Kidney epithelial cell (primary cell): Measurements from ENCODE around the gene CALD1. TPM values are rescaled to one million over a fixed set of nuclear protein-coding genes. Genes with fewer than 3 reads are reported as not detected.

Experiments used
- DNase-seq: peaks from one replicate; pipeline ENCODE4 v3.0.0-alpha.2; 2010; ENCODE audit warnings: low read depth
- H3K27me3 ChIP-seq: 2 replicates; pipeline ENCODE4 v1.6.0; 2011; ENCODE audit warnings: low read length; ENCODE audit not compliant: control insufficient read depth, insufficient read depth
- H3K36me3 ChIP-seq: 2 replicates; pipeline ENCODE4 v1.5.1; 2011; ENCODE audit warnings: low read length; ENCODE audit not compliant: control insufficient read depth, insufficient read depth
- H3K4me3 ChIP-seq: 2 replicates; pipeline ENCODE4 v1.5.1; 2011; ENCODE audit warnings: low read depth, mild to moderate bottlenecking, control low read depth, low read length
- total RNA-seq: library from RNA; depleted of rRNA; stranded (reverse); fragments of >200 nt; gene quantifications from 2 replicates; pipeline ENCODE4 v1.2.3, GENCODE V29; 2015
- TF ChIP-seq, protein P1 (sequence below): IDR thresholded peaks from 2 replicates; pipeline ENCODE4 v1.5.1; 2011; ENCODE audit warnings: mild to moderate bottlenecking, moderate library complexity, low read length, control low read depth, inconsistent platforms; ENCODE audit not compliant: insufficient read depth, poor library complexity, severe bottlenecking

Gene CALD1
- total RNA-seq, 1 donor from 2014 or later = 255 TPM

DNA sequence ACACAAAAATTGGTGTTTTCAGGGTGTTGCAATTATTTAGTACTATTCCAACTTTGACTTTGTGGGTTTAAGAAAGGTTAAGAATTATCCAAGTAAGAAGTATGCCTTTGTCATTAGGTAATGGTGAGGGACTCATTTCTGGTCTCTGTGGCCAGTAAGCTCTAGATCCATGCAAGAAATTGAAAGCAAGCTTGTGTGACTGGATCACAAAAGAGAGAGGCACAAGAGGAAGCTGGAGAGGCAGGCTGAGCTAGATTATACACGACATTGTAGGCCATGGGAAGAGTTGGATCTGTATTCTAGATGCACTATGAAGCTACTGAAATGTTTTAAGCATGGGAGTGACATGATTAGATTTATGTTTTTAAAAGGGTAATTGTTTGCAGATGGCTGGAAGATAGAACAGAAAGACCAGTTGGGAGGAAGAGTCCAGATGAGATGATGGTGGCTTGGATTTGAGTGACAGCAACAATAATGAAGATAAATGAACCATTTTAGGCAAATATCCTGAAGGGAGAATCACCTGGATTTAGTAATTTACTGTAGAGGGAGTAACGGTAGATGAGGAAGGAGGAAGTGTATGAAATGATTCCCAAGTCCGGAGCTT lies 50.0 kb downstream of the CALD1 start:
- H3K27me3 ChIP-seq = no peaks in the 10 kb centered on the region
- TF ChIP-seq, protein P1, sequence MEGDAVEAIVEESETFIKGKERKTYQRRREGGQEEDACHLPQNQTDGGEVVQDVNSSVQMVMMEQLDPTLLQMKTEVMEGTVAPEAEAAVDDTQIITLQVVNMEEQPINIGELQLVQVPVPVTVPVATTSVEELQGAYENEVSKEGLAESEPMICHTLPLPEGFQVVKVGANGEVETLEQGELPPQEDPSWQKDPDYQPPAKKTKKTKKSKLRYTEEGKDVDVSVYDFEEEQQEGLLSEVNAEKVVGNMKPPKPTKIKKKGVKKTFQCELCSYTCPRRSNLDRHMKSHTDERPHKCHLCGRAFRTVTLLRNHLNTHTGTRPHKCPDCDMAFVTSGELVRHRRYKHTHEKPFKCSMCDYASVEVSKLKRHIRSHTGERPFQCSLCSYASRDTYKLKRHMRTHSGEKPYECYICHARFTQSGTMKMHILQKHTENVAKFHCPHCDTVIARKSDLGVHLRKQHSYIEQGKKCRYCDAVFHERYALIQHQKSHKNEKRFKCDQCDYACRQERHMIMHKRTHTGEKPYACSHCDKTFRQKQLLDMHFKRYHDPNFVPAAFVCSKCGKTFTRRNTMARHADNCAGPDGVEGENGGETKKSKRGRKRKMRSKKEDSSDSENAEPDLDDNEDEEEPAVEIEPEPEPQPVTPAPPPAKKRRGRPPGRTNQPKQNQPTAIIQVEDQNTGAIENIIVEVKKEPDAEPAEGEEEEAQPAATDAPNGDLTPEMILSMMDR = no peak
- no peaks in the 10 kb centered on the region for H3K36me3 ChIP-seq
- DNase-seq = no peak
- H3K4me3 ChIP-seq = no peak overlapping the region

DNA sequence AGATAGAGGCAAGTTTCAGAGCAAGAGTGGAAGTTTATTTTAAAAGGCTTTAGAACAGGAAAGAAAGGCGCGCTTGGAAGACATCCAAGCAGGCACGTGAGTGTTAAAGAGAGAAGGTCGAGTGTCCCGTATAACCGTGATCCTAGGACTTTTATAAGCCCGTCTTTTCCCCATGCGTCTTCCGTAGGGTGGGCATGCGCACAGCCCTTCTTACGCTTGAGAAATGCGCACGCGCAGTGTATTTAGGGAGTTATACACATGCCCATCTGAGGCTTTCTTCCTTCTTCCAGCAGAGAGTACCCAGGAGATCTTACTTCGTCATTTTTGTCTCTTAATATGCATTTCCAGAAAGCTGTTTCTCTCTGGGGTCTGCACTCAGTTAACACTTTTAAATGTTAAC lies 52.4 kb downstream of the CALD1 start:
- Histone ChIP-seq H3K36me3 (no peaks in the 10 kb centered on the region), H3K4me3 (no peak overlapping the region), H3K27me3 (no peaks in the 10 kb centered on the region)
- TF ChIP-seq, protein P1 = no peak
- DNase-seq = no peak

DNA sequence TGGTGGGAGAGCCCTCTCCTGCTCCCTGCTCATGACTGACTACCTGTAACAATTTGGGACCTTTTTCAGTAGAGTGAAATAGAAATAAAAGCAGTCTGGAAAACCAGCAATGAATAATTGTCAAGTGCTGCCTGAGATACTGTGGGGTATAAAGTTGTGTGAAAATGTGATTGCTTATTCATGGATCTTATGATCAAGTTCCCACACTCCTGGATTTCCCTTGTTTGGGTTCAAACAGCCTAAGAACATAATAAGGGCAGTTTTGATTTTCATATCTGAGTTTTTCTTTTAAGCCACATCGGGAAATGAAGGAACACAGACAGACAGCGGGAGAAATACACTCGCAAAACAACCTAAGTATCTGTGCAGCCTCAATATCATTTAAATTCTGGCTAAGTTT lies 52.9 kb downstream of the CALD1 start:
- TF ChIP-seq, protein P1 = no peak
- DNase-seq = no peak
- no peaks in the 10 kb centered on the region for H3K27me3 ChIP-seq
- H3K36me3 ChIP-seq = no peaks in the 10 kb centered on the region
- no peak overlapping the region for H3K4me3 ChIP-seq

DNA sequence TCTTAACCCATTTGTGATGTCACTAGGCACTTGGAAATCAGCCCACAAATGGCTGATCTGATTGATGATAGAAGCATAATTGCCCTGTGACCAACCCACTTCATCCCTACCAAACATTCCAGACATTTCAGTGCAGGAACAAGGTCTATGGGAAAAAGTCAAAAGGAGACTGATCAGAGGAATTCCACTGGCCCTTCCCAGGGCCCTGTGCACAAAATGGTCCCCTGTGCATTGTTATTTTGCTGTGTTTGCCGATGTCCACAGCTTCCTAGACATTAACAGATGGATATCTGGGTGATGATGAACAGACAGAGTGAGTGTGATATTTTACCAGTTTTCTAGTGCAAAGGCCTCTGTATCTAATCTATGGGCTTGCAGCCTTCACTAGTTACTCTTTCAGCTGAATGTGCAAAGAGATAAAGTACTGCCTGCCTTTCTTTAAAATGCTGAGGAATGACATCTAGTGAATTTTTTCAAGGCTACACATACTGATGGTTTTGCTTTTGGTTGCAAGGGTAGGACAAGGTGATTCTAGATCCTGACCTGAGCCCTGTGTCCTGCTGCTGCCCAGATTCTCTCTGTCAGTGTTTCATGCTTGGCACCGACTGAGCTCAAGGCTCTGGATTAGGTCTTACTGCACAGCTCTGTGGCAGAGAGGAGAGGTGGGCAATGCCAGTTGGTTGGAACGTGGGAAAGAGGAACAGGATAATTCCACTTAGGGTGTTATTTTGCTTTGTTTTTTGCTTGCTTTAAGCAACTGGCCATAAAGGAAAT lies 55.4 kb downstream of the CALD1 start:
- H3K4me3 ChIP-seq = no peak overlapping the region
- no peaks in the 10 kb centered on the region for H3K27me3 ChIP-seq
- TF ChIP-seq, protein P1 = no peak
- DNase-seq = peak; percentile 32
- H3K36me3 ChIP-seq = no peaks in the 10 kb centered on the region

DNA sequence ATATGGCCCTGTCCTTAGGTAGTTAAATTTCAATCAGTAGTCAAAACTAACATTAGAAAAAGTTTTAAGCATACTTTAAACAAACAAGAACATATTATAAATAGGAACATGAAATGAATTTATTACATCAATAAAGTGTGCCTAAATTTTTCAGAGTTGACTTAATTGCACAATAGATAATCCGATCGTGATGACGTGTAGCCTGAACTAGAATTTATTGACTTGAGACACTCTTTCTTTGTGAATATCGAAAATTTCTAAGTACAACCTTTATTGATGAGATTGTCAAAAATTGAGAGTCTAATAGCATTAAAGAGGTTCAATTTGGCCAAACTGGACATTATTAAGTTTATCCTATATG lies 56.0 kb downstream of the CALD1 start:
- no peak for DNase-seq
- H3K27me3 ChIP-seq = no peaks in the 10 kb centered on the region
- TF ChIP-seq, protein P1 = no peak
- no peak overlapping the region for H3K4me3 ChIP-seq
- H3K36me3 ChIP-seq = no peaks in the 10 kb centered on the region
